ENCODE measurements around the gene GMEB2.

The GMEB2 gene

GRCh38 chr20:63541371-63541770 is 85.5 kb downstream of the GMEB2 start:
- no peak for DNase-seq

- no peak for DNase-seq
Observed at GRCh38 chr20:63540417-63541186, 86.3 kb downstream of the GMEB2 start.

DNA sequence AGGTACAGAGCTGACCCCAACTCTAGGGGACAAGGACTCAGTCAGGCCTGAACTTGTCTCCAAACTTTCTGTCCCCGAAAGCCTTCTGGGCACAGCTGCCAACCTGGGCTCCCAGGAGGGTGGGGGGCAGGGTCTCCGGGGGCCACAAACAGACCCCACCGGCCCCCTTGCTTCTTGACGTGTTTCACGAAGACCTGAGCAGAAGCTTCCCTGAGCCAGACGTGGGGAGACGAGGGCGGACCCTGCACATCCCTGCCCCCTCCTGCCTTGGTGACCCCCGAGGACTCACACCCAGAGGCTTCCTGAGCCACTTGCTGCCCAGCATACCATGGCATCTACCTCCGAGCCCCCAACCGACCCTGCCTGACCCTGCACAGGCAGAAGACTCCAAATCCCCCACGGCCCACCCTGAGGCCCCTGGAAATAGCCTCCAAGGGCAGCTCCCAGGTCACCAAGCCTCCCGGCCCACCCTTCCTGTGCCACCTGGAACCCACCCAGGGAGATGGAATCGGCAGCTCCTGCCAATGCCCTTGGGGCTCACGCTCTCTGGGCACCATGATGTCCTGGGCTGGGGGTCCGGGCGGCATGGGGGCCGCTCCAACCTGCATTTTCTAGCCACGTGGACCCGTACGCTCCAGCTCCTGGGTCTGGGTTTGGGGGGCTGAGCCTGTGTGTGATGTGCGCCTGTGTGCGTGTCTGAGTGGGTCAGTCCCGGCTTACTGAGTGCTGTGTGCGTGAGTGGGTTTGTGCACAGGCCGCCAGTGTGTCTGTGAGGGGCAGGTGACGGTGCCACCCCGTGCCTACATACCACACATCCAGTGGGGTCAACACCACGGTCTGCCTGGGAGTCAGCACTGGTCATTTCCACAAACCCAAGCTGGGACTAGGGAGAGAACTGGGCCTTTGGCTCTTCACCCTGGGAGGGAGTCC is 87.2 kb downstream of the GMEB2 start:
- no peak for DNase-seq

DNA sequence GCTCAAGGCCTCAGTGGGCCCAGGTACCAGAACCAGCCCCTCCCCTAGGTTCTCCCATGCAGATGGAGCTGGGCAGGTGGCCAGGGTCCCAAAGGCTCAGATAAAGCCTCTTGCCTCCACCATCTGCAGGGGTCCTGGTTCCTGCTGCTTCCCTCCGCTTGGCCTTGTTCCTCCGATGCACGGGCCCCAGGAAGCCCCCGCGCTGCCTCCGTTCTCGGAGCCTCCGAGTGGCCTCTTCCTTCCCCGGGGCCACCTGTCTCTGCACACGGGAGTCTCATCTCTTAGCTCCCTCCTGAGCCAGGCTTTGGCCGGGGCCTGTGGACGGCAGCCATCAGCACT is 87.8 kb downstream of the GMEB2 start:
- DNase-seq = no peak

- DNase-seq = peak; percentile 39
Observed at GRCh38 chr20:63538204-63539091, 88.5 kb downstream of the GMEB2 start.
